Nephron progenitor cell (in vitro differentiated cells): ENCODE data around the gene BLOC1S5.

Source experiments
- DNase-seq: peaks from one replicate; pipeline ENCODE4 v3.0.0; 2021
- H3K27ac Mint-ChIP-seq: 2 replicates; pipeline ENCODE4 v1.8.0; 2021; ENCODE audit warnings: mild to moderate bottlenecking, moderate library complexity, mixed read lengths
- H3K27me3 Mint-ChIP-seq: 2 replicates; pipeline ENCODE4 v1.8.0; 2021; ENCODE audit warnings: mild to moderate bottlenecking, low read depth, mixed read lengths; ENCODE audit not compliant: poor library complexity
- H3K36me3 Mint-ChIP-seq: 2 replicates; pipeline ENCODE4 v1.8.0; 2021; ENCODE audit warnings: low read depth, mixed read lengths
- H3K4me1 Mint-ChIP-seq: 2 replicates; pipeline ENCODE4 v1.8.0; 2021; ENCODE audit warnings: mixed read lengths
- H3K4me3 Mint-ChIP-seq: 2 replicates; pipeline ENCODE4 v1.8.0; 2021; ENCODE audit warnings: mild to moderate bottlenecking, moderate library complexity, mixed read lengths
- H3K9me3 Mint-ChIP-seq: 2 replicates; pipeline ENCODE4 v1.8.0; 2021; ENCODE audit warnings: mild to moderate bottlenecking, moderate library complexity, mixed read lengths
- TF ChIP-seq, protein P1 (sequence below): fragments of 200-600 bp; sonication (generic); IDR thresholded peaks from 2 replicates; pipeline ENCODE4 v1.5.0; 2021; ENCODE audit warnings: antibody characterized with exemption

The BLOC1S5 gene

DNA sequence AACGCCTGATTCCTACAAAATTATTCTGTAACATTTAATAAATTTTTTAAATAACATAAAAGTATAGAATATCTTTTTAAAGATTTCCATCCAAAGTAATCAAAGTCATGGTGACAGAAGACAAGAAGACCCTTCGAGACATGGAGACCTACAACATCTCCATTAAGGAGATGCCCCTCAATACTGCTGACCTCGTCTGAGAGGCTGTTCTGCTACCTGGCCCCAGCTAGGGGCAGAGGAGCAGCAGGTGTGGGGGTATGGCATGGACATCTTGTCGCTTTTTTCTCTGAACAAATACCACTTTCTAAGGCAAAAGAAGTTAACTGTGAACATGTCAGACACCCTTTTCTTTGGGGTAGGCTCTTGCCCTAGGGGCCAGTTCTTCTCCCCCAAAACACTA lies 44.1 kb downstream of the BLOC1S5 start:
- Mint-ChIP-seq H3K4me3 (no peak overlapping the region), H3K27me3 (no peaks in the 10 kb centered on the region), H3K36me3 (peaks cover 35% of the 10 kb centered on the region), H3K27ac (no peak overlapping the region), H3K9me3 (no peaks in the 10 kb centered on the region), H3K4me1 (peaks cover 22% of the 10 kb centered on the region)
- no peak for DNase-seq
- TF ChIP-seq, protein P1, sequence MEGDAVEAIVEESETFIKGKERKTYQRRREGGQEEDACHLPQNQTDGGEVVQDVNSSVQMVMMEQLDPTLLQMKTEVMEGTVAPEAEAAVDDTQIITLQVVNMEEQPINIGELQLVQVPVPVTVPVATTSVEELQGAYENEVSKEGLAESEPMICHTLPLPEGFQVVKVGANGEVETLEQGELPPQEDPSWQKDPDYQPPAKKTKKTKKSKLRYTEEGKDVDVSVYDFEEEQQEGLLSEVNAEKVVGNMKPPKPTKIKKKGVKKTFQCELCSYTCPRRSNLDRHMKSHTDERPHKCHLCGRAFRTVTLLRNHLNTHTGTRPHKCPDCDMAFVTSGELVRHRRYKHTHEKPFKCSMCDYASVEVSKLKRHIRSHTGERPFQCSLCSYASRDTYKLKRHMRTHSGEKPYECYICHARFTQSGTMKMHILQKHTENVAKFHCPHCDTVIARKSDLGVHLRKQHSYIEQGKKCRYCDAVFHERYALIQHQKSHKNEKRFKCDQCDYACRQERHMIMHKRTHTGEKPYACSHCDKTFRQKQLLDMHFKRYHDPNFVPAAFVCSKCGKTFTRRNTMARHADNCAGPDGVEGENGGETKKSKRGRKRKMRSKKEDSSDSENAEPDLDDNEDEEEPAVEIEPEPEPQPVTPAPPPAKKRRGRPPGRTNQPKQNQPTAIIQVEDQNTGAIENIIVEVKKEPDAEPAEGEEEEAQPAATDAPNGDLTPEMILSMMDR, result no peak

DNA sequence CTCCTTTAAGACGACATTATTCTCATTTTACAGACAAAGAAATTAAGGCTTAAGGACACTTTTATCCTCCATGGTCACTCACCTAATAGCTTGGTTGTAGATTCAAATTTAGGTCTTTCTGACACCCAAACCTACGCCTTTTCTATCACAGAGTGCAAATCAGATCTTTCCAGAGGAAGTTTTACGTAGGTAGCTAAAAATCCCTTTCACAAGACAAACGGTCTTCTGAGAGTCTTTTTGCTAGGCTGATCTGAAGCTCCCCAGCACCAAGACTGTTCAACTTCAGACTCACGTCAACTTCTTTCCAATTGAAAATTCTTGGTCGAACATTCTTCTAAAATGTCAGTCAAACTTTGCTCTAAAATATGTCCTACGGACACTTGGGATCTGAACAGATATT lies 46.5 kb downstream of the BLOC1S5 start:
- Mint-ChIP-seq H3K36me3 (peaks cover 37% of the 10 kb centered on the region), H3K4me1 (peaks cover 25% of the 10 kb centered on the region), H3K27ac (no peak overlapping the region), H3K27me3 (no peaks in the 10 kb centered on the region), H3K4me3 (no peak overlapping the region), H3K9me3 (no peaks in the 10 kb centered on the region)
- DNase-seq, result no peak
- TF ChIP-seq, protein P1, result no peak

DNA sequence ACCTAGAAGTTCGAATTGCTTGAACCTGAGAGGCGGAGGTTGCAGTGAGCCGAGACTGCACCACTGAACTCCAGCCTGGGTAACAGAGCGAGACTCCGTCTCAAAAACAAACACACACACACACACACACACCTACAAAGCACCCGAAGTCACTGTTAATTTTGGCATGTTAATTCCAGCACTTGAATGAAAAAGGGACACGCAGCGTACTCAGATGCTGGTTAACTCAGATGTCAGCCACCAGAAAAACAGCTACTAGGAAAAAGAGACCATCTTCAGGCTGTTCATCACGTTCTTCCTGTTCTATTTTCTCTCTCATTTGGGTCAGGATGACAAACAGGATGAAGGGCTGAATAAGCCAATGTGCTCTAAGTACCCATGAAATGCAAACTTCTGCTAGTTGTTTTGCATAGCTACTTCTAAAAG lies 46.9 kb downstream of the BLOC1S5 start:
- H3K9me3 Mint-ChIP-seq, result no peaks in the 10 kb centered on the region
- no peaks in the 10 kb centered on the region for H3K27me3 Mint-ChIP-seq
- H3K27ac Mint-ChIP-seq, result no peak overlapping the region
- H3K4me3 Mint-ChIP-seq, result no peak overlapping the region
- TF ChIP-seq, protein P1, result no peak
- DNase-seq, result no peak
- H3K36me3 Mint-ChIP-seq, result peaks cover 37% of the 10 kb centered on the region
- peaks cover 25% of the 10 kb centered on the region for H3K4me1 Mint-ChIP-seq

DNA sequence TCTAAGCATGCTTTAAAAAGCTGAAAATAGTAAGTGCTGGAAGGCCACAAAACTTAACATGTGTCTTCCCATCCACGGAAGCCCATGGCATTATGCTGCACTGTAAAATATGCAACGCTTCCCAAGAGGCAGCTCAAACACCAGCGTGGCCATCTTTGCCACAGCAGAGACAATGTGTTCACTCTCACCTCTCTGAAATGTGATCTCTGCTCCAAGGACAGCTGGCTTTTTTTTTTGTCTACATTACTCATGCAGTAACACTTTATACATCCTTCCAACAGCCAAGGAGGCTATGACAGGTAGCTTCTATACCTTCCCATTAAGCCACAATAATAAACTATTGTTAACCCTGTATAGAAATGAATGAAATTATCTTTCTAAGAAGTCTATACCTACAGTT lies 49.2 kb downstream of the BLOC1S5 start:
- no peaks in the 10 kb centered on the region for H3K27me3 Mint-ChIP-seq
- H3K4me1 Mint-ChIP-seq, result peaks cover 31% of the 10 kb centered on the region
- no peak for DNase-seq
- no peak overlapping the region for H3K4me3 Mint-ChIP-seq
- peaks cover 20% of the 10 kb centered on the region for H3K36me3 Mint-ChIP-seq
- H3K27ac Mint-ChIP-seq, result no peak overlapping the region
- H3K9me3 Mint-ChIP-seq, result no peaks in the 10 kb centered on the region
- TF ChIP-seq, protein P1, result no peak

DNA sequence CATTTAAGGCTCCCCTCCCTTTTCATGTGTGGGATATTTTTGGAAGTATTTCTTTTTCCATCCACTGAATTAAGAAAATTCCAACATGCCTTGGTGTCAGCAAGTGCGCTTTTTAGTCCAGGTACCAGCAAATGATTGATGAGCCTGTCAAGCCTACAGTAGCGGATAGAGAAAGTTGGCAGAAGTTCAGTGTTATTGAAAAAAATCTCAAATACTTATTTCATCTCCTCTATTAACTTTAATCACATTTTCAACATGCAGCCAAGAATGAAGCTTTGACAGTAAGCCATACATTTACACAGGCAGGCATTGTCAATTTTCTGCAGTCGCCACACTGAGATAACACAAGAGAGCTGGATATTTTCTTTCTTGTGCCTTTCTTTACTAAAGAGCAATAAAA lies 50.4 kb downstream of the BLOC1S5 start:
- DNase-seq, result no peak
- Mint-ChIP-seq H3K4me1 (peaks cover 35% of the 10 kb centered on the region), H3K4me3 (no peak overlapping the region), H3K27me3 (no peaks in the 10 kb centered on the region), H3K9me3 (no peaks in the 10 kb centered on the region), H3K36me3 (peaks cover 20% of the 10 kb centered on the region), H3K27ac (no peak overlapping the region)
- TF ChIP-seq, protein P1, result no peak

DNA sequence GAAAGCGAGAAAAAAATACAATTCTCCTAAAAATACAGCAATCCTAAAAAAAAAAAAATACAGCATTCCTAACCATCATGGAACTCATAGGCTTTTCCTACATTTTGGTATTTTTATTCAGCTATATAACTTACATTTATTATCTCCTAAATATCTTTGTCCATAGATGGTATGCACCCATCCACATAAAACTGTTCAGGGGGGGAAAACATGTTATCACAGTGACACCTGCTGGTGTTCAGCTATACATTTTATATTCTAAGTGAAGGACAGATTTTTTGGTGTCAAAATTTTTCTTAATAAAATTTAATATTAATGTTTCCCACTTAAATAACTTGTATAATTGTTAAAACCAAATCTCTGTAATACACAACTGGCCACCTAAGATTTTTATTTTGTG lies 58.0 kb downstream of the BLOC1S5 start:
- Mint-ChIP-seq H3K9me3 (no peaks in the 10 kb centered on the region), H3K27me3 (no peaks in the 10 kb centered on the region), H3K27ac (no peak overlapping the region), H3K4me3 (no peak overlapping the region), H3K4me1 (peaks cover 10% of the 10 kb centered on the region), H3K36me3 (no peaks in the 10 kb centered on the region)
- DNase-seq, result no peak
- TF ChIP-seq, protein P1, result peak; percentile 55
